ENCODE data around the gene DKK2.
A peak's percentile ranks its signal among the peaks of the same experiment; 100 is the strongest.
"Not testable (repeated sequence)": the region's sequence is repeated elsewhere in the genome, so short reads cannot be mapped to it uniquely, and the experiment has no call there.

DKK2 gene

GRCh38 chr4:106978046-106978774 lies 57.9 kb downstream of the DKK2 start:
- H3K36me3 ChIP-seq (ENCODE audit: insufficient read depth, low read depth, low read length) = no peaks in the 10 kb centered on the region
- H3K9ac ChIP-seq (ENCODE audit: low read depth, low read length) = peak overlapping the region; percentile 63
- H3K4me1 ChIP-seq (ENCODE audit: insufficient read depth, low read length) = peaks cover 22% of the 10 kb centered on the region; the same call in 1 of the 2 replicates
- H3K9me3 ChIP-seq (ENCODE audit: insufficient read depth, low read depth, low read length) = peaks cover 3% of the 10 kb centered on the region
- peak overlapping the region; percentile 37; the same call in 1 of the 2 replicates for H3K4me3 ChIP-seq (ENCODE audit: low read length)
- no peaks in the 10 kb centered on the region for H3K27me3 ChIP-seq (ENCODE audit: insufficient read depth, low read length)
- H3K27ac ChIP-seq (ENCODE audit: low read length) = peak overlapping the region; percentile 65

GRCh38 chr4:106971636-106972035 lies 64.5 kb downstream of the DKK2 start:
- Histone ChIP-seq H3K27me3 (ENCODE audit: insufficient read depth, low read length) (no peaks in the 10 kb centered on the region), H3K36me3 (ENCODE audit: insufficient read depth, low read depth, low read length) (no peaks in the 10 kb centered on the region), H3K4me3 (ENCODE audit: low read length) (no peak overlapping the region), H3K27ac (ENCODE audit: low read length) (no peak overlapping the region), H3K4me1 (ENCODE audit: insufficient read depth, low read length) (no peaks in the 10 kb centered on the region), H3K9ac (ENCODE audit: low read depth, low read length) (no peak overlapping the region), H3K9me3 (ENCODE audit: insufficient read depth, low read depth, low read length) (no peaks in the 10 kb centered on the region; the same call in 1 of the 2 replicates)

- H3K4me3 ChIP-seq (ENCODE audit: low read length) = no peak overlapping the region
- no peak overlapping the region for H3K9ac ChIP-seq (ENCODE audit: low read depth, low read length)
- no peaks in the 10 kb centered on the region for H3K27me3 ChIP-seq (ENCODE audit: insufficient read depth, low read length)
- H3K9me3 ChIP-seq (ENCODE audit: insufficient read depth, low read depth, low read length) = no peaks in the 10 kb centered on the region
- no peaks in the 10 kb centered on the region for H3K36me3 ChIP-seq (ENCODE audit: insufficient read depth, low read depth, low read length)
- H3K27ac ChIP-seq (ENCODE audit: low read length) = no peak overlapping the region
- no peaks in the 10 kb centered on the region for H3K4me1 ChIP-seq (ENCODE audit: insufficient read depth, low read length)
Measured at GRCh38 chr4:106967892-106968291, 68.2 kb downstream of the DKK2 start.

GRCh38 chr4:106953036-106953705 lies 82.9 kb downstream of the DKK2 start:
- H3K27me3 ChIP-seq (ENCODE audit: insufficient read depth, low read length) = no peaks in the 10 kb centered on the region
- no peak overlapping the region for H3K9ac ChIP-seq (ENCODE audit: low read depth, low read length)
- no peaks in the 10 kb centered on the region for H3K9me3 ChIP-seq (ENCODE audit: insufficient read depth, low read depth, low read length)
- no peak overlapping the region for H3K4me3 ChIP-seq (ENCODE audit: low read length)
- H3K27ac ChIP-seq (ENCODE audit: low read length) = no peak overlapping the region
- H3K4me1 ChIP-seq (ENCODE audit: insufficient read depth, low read length) = no peaks in the 10 kb centered on the region
- no peaks in the 10 kb centered on the region for H3K36me3 ChIP-seq (ENCODE audit: insufficient read depth, low read depth, low read length)

- Histone ChIP-seq H3K9me3 (ENCODE audit: insufficient read depth, low read depth, low read length) (no peaks in the 10 kb centered on the region), H3K27ac (ENCODE audit: low read length) (no peak overlapping the region), H3K27me3 (ENCODE audit: insufficient read depth, low read length) (no peaks in the 10 kb centered on the region), H3K4me3 (ENCODE audit: low read length) (no peak overlapping the region), H3K36me3 (ENCODE audit: insufficient read depth, low read depth, low read length) (no peaks in the 10 kb centered on the region), H3K9ac (ENCODE audit: low read depth, low read length) (no peak overlapping the region), H3K4me1 (ENCODE audit: insufficient read depth, low read length) (no peaks in the 10 kb centered on the region)
Measured at GRCh38 chr4:106951891-106952290, 84.2 kb downstream of the DKK2 start.

- Histone ChIP-seq H3K27me3 (ENCODE audit: insufficient read depth, low read length) (no peaks in the 10 kb centered on the region), H3K9me3 (ENCODE audit: insufficient read depth, low read depth, low read length) (no peaks in the 10 kb centered on the region), H3K36me3 (ENCODE audit: insufficient read depth, low read depth, low read length) (no peaks in the 10 kb centered on the region), H3K9ac (ENCODE audit: low read depth, low read length) (no peak overlapping the region), H3K4me1 (ENCODE audit: insufficient read depth, low read length) (no peaks in the 10 kb centered on the region), H3K27ac (ENCODE audit: low read length) (no peak overlapping the region), H3K4me3 (ENCODE audit: low read length) (no peak overlapping the region)
Measured at GRCh38 chr4:106941841-106942240, 94.3 kb downstream of the DKK2 start.

- no peaks in the 10 kb centered on the region for H3K4me1 ChIP-seq (ENCODE audit: insufficient read depth, low read length)
- no peak overlapping the region for H3K4me3 ChIP-seq (ENCODE audit: low read length)
- H3K9me3 ChIP-seq (ENCODE audit: insufficient read depth, low read depth, low read length) = no peaks in the 10 kb centered on the region
- H3K27ac ChIP-seq (ENCODE audit: low read length) = no peak overlapping the region
- H3K27me3 ChIP-seq (ENCODE audit: insufficient read depth, low read length) = no peaks in the 10 kb centered on the region
- no peak overlapping the region; the same call in 1 of the 2 replicates for H3K9ac ChIP-seq (ENCODE audit: low read depth, low read length)
- H3K36me3 ChIP-seq (ENCODE audit: insufficient read depth, low read depth, low read length) = no peaks in the 10 kb centered on the region
Measured at GRCh38 chr4:106930522-106930921, 105.6 kb downstream of the DKK2 start.

GRCh38 chr4:106929248-106929647 lies 106.9 kb downstream of the DKK2 start:
- Histone ChIP-seq H3K9me3 (ENCODE audit: insufficient read depth, low read depth, low read length) (no peaks in the 10 kb centered on the region), H3K9ac (ENCODE audit: low read depth, low read length) (no peak overlapping the region), H3K27ac (ENCODE audit: low read length) (no peak overlapping the region), H3K36me3 (ENCODE audit: insufficient read depth, low read depth, low read length) (no peaks in the 10 kb centered on the region), H3K27me3 (ENCODE audit: insufficient read depth, low read length) (no peaks in the 10 kb centered on the region), H3K4me3 (ENCODE audit: low read length) (no peak overlapping the region), H3K4me1 (ENCODE audit: insufficient read depth, low read length) (no peaks in the 10 kb centered on the region)

- H3K27ac ChIP-seq (ENCODE audit: low read length) = no peak overlapping the region
- no peak overlapping the region for H3K9ac ChIP-seq (ENCODE audit: low read depth, low read length)
- H3K36me3 ChIP-seq (ENCODE audit: insufficient read depth, low read depth, low read length) = no peaks in the 10 kb centered on the region
- no peaks in the 10 kb centered on the region for H3K9me3 ChIP-seq (ENCODE audit: insufficient read depth, low read depth, low read length)
- no peak overlapping the region for H3K4me3 ChIP-seq (ENCODE audit: low read length)
- H3K27me3 ChIP-seq (ENCODE audit: insufficient read depth, low read length) = no peaks in the 10 kb centered on the region
- no peaks in the 10 kb centered on the region for H3K4me1 ChIP-seq (ENCODE audit: insufficient read depth, low read length)
Measured at GRCh38 chr4:106914223-106914622, 121.9 kb downstream of the DKK2 start.

GRCh38 chr4:106909486-106910188 lies 126.5 kb downstream of the DKK2 start:
- H3K27me3 ChIP-seq (ENCODE audit: insufficient read depth, low read length) = no peaks in the 10 kb centered on the region
- no peaks in the 10 kb centered on the region for H3K9me3 ChIP-seq (ENCODE audit: insufficient read depth, low read depth, low read length)
- H3K27ac ChIP-seq (ENCODE audit: low read length) = no peak overlapping the region
- H3K4me3 ChIP-seq (ENCODE audit: low read length) = no peak overlapping the region
- no peak overlapping the region for H3K9ac ChIP-seq (ENCODE audit: low read depth, low read length)
- H3K36me3 ChIP-seq (ENCODE audit: insufficient read depth, low read depth, low read length) = no peaks in the 10 kb centered on the region
- H3K4me1 ChIP-seq (ENCODE audit: insufficient read depth, low read length) = no peaks in the 10 kb centered on the region

GRCh38 chr4:106908049-106908448 lies 128.1 kb downstream of the DKK2 start:
- H3K4me3 ChIP-seq (ENCODE audit: low read length); H3K4me1 ChIP-seq (ENCODE audit: insufficient read depth, low read length); H3K27me3 ChIP-seq (ENCODE audit: insufficient read depth, low read length); H3K36me3 ChIP-seq (ENCODE audit: insufficient read depth, low read depth, low read length); H3K27ac ChIP-seq (ENCODE audit: low read length); H3K9ac ChIP-seq (ENCODE audit: low read depth, low read length); H3K9me3 ChIP-seq (ENCODE audit: insufficient read depth, low read depth, low read length): not testable (repeated sequence)

GRCh38 chr4:106907216-106907615 lies 128.9 kb downstream of the DKK2 start:
- no peak overlapping the region for H3K27ac ChIP-seq (ENCODE audit: low read length)
- H3K36me3 ChIP-seq (ENCODE audit: insufficient read depth, low read depth, low read length) = no peaks in the 10 kb centered on the region
- H3K4me3 ChIP-seq (ENCODE audit: low read length) = no peak overlapping the region
- no peaks in the 10 kb centered on the region for H3K9me3 ChIP-seq (ENCODE audit: insufficient read depth, low read depth, low read length)
- no peaks in the 10 kb centered on the region for H3K4me1 ChIP-seq (ENCODE audit: insufficient read depth, low read length)
- no peaks in the 10 kb centered on the region for H3K27me3 ChIP-seq (ENCODE audit: insufficient read depth, low read length)
- H3K9ac ChIP-seq (ENCODE audit: low read depth, low read length) = no peak overlapping the region

Measured in iPS-20b (cell line).